ENCODE data around the gene SHISA3.

The SHISA3 gene

GRCh38 chr4:42410446-42410845 is 13.2 kb downstream of the SHISA3 start:
- peak; percentile 23; the same call in 2 of the 3 replicates for ATAC-seq
- no peak for TF ChIP-seq ZFP3 (CRISPR knock-in tag; IDR thresholded peaks at IDR 0.05)

- no peak for ATAC-seq
- TF ChIP-seq ARNTL (CRISPR knock-in tag; IDR thresholded peaks at IDR 0.05; ENCODE audit: borderline replicate concordance, low read depth) (no peak), SNAI2 (CRISPR knock-in tag; IDR thresholded peaks at IDR 0.05) (no peak), ESRRG (CRISPR knock-in tag; IDR thresholded peaks at IDR 0.05) (no peak), ZNF565 (CRISPR knock-in tag; conservative IDR thresholded peaks at IDR 0.05; ENCODE audit: low read depth) (no peak), RARB (CRISPR knock-in tag; IDR thresholded peaks at IDR 0.05) (no peak), PPARA (CRISPR knock-in tag; IDR thresholded peaks at IDR 0.05; ENCODE audit: borderline replicate concordance) (no peak), CSDC2 (CRISPR knock-in tag; IDR thresholded peaks at IDR 0.05) (no peak), ZNF8 (CRISPR knock-in tag; IDR thresholded peaks at IDR 0.05) (no peak), CREB5 (CRISPR knock-in tag; IDR thresholded peaks at IDR 0.05; ENCODE audit: low read depth) (no peak), ZC3H10 (CRISPR knock-in tag; IDR thresholded peaks at IDR 0.05) (no peak), TCF4 (CRISPR knock-in tag; IDR thresholded peaks at IDR 0.05; ENCODE audit: borderline replicate concordance) (no peak), TSHZ2 (CRISPR knock-in tag; IDR thresholded peaks at IDR 0.05) (no peak)
These were observed 14.5 kb downstream of the SHISA3 start for GRCh38 chr4:42411803-42412202.

- TF ChIP-seq ZNF70 (CRISPR knock-in tag; IDR thresholded peaks at IDR 0.05) (no peak), CSDC2 (CRISPR knock-in tag; IDR thresholded peaks at IDR 0.05) (no peak), ZC3H10 (CRISPR knock-in tag; IDR thresholded peaks at IDR 0.05) (no peak), TOX (CRISPR knock-in tag; IDR thresholded peaks at IDR 0.05; ENCODE audit: borderline replicate concordance) (no peak), ZNF565 (CRISPR knock-in tag; conservative IDR thresholded peaks at IDR 0.05; ENCODE audit: low read depth) (no peak), ZNF8 (CRISPR knock-in tag; IDR thresholded peaks at IDR 0.05) (peak; percentile 17; the same call in 1 of the 2 replicates), ISL1 (CRISPR knock-in tag; IDR thresholded peaks at IDR 0.05) (peak; percentile 64), ZFP3 (CRISPR knock-in tag; IDR thresholded peaks at IDR 0.05) (no peak), PPARA (CRISPR knock-in tag; IDR thresholded peaks at IDR 0.05; ENCODE audit: borderline replicate concordance) (no peak), ZFP30 (CRISPR knock-in tag; IDR thresholded peaks at IDR 0.05) (no peak)
- peak; percentile 86 for ATAC-seq
These were observed 15.0 kb downstream of the SHISA3 start for GRCh38 chr4:42412251-42412650.

- no peak for ATAC-seq
- TF ChIP-seq ESRRG (CRISPR knock-in tag; IDR thresholded peaks at IDR 0.05) (no peak), ZNF70 (CRISPR knock-in tag; IDR thresholded peaks at IDR 0.05) (no peak), TSHZ2 (CRISPR knock-in tag; IDR thresholded peaks at IDR 0.05) (no peak), CSDC2 (CRISPR knock-in tag; IDR thresholded peaks at IDR 0.05) (no peak), POU6F1 (CRISPR knock-in tag; IDR thresholded peaks at IDR 0.05; ENCODE audit: borderline replicate concordance, low read depth) (no peak), ARNTL (CRISPR knock-in tag; IDR thresholded peaks at IDR 0.05; ENCODE audit: borderline replicate concordance, low read depth) (no peak), ZFP3 (CRISPR knock-in tag; IDR thresholded peaks at IDR 0.05) (no peak), ISL1 (CRISPR knock-in tag; IDR thresholded peaks at IDR 0.05) (no peak), PATZ1 (CRISPR knock-in tag; IDR thresholded peaks at IDR 0.05; ENCODE audit: borderline replicate concordance) (no peak), PPARA (CRISPR knock-in tag; IDR thresholded peaks at IDR 0.05; ENCODE audit: borderline replicate concordance) (no peak), OSR1 (CRISPR knock-in tag; IDR thresholded peaks at IDR 0.05) (no peak), TCF4 (CRISPR knock-in tag; IDR thresholded peaks at IDR 0.05; ENCODE audit: borderline replicate concordance) (no peak), ZFP30 (CRISPR knock-in tag; IDR thresholded peaks at IDR 0.05) (no peak), ZNF565 (CRISPR knock-in tag; conservative IDR thresholded peaks at IDR 0.05; ENCODE audit: low read depth) (no peak), CREB5 (CRISPR knock-in tag; IDR thresholded peaks at IDR 0.05; ENCODE audit: low read depth) (no peak), ZC3H10 (CRISPR knock-in tag; IDR thresholded peaks at IDR 0.05) (no peak), RARB (CRISPR knock-in tag; IDR thresholded peaks at IDR 0.05) (no peak)
These were observed 18.0 kb downstream of the SHISA3 start for GRCh38 chr4:42415281-42415680.
